GM18499 (cell line): Measurements from ENCODE around the gene SLC6A3.
"Not testable (repeated sequence)": the region's sequence is repeated elsewhere in the genome, so short reads cannot be mapped to it uniquely, and the experiment has no call there.

Source experiments
- ATAC-seq: cut with Tn5 transposase; IDR thresholded peaks from one replicate; pipeline ENCODE4 v1.9.1; 2021; ENCODE audit warnings: moderate number of reproducible peaks; ENCODE audit not compliant: insufficient read depth, unreplicated experiment

Gene SLC6A3

GRCh38 chr5:1478271-1479035, 33.2 kb upstream of the SLC6A3 start:
- ATAC-seq: no peak

GRCh38 chr5:1477341-1477740, 32.1 kb upstream of the SLC6A3 start:
- ATAC-seq: no peak

- ATAC-seq: no peak
These were observed 31.7 kb upstream of the SLC6A3 start for GRCh38 chr5:1476967-1477310.

- no peak for ATAC-seq
These were observed 31.1 kb upstream of the SLC6A3 start for GRCh38 chr5:1476181-1476966.

GRCh38 chr5:1475544-1475900, 30.3 kb upstream of the SLC6A3 start:
- not testable (repeated sequence) for ATAC-seq

GRCh38 chr5:1474866-1475543, 29.8 kb upstream of the SLC6A3 start:
- ATAC-seq: no peak

- ATAC-seq: no peak
These were observed 29.1 kb upstream of the SLC6A3 start for GRCh38 chr5:1474183-1474839.

GRCh38 chr5:1473746-1474145, 28.5 kb upstream of the SLC6A3 start:
- ATAC-seq: no peak

GRCh38 chr5:1472964-1473628, 27.9 kb upstream of the SLC6A3 start:
- no peak for ATAC-seq

GRCh38 chr5:1471997-1472963, 27.0 kb upstream of the SLC6A3 start:
- no peak for ATAC-seq

GRCh38 chr5:1471240-1471853, 26.1 kb upstream of the SLC6A3 start:
- no peak for ATAC-seq

GRCh38 chr5:1470762-1471211, 25.5 kb upstream of the SLC6A3 start:
- no peak for ATAC-seq

GRCh38 chr5:1468629-1469527, 23.6 kb upstream of the SLC6A3 start:
- ATAC-seq: no peak

GRCh38 chr5:1468247-1468612, 23.0 kb upstream of the SLC6A3 start:
- ATAC-seq: no peak

GRCh38 chr5:1467341-1468246, 22.4 kb upstream of the SLC6A3 start:
- ATAC-seq: no peak

- no peak for ATAC-seq
These were observed 21.5 kb upstream of the SLC6A3 start for GRCh38 chr5:1466631-1467265.
